NB4 (cell line): Measurements from ENCODE around the gene TBX2.

Experiments
- MYC ChIP-seq: IDR thresholded peaks from 2 replicates; pipeline ENCODE4 v1.6.1; 2011; ENCODE audit warnings: low read depth, low read length
- POLR2A ChIP-seq: IDR thresholded peaks from 2 replicates; pipeline ENCODE4 v1.6.1; 2011; ENCODE audit warnings: mild to moderate bottlenecking; ENCODE audit not compliant: insufficient read length; ENCODE audit errors: extremely low read depth
- TF ChIP-seq, protein P1 (sequence below): IDR thresholded peaks from one replicate; pipeline ENCODE4 v1.5.1; 2012; ENCODE audit warnings: low read depth, low read length

DNA sequence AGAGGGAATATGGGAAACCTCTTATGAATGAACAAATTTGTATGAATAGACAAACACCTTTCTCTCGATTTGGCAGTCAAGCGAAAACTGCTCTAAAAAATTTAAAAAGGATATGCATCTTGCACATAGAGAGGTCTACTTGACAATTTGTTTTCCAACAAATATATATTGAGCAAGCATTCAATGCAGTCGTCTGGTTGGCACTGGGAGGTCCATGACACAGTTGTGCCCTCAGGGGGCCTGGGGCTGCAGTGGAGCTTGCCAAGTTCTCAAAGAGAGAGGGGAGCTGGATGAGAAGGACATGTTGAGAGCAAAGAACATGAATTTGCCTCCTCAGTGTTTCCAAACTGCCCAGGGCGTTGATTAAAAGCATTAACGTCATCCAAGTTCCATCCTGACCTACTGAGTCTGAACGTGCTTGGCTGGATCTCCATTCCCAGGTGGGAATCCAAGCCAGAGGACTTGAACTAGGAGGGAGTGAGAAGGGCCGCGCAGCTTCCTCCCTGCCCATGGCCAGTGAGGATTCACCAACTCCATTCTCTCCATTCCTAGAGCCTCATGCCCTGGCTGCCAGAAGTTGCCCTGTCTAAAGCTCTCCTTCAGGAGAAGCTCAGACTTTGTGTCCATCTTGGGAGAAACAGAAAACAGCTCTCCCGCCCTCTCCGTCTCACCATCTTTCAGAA is 24.5 kb downstream of the TBX2 start:
- TF ChIP-seq, protein P1, sequence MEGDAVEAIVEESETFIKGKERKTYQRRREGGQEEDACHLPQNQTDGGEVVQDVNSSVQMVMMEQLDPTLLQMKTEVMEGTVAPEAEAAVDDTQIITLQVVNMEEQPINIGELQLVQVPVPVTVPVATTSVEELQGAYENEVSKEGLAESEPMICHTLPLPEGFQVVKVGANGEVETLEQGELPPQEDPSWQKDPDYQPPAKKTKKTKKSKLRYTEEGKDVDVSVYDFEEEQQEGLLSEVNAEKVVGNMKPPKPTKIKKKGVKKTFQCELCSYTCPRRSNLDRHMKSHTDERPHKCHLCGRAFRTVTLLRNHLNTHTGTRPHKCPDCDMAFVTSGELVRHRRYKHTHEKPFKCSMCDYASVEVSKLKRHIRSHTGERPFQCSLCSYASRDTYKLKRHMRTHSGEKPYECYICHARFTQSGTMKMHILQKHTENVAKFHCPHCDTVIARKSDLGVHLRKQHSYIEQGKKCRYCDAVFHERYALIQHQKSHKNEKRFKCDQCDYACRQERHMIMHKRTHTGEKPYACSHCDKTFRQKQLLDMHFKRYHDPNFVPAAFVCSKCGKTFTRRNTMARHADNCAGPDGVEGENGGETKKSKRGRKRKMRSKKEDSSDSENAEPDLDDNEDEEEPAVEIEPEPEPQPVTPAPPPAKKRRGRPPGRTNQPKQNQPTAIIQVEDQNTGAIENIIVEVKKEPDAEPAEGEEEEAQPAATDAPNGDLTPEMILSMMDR = no peak
- TF ChIP-seq POLR2A (no peak), MYC (no peak)
